SK-N-SH (cell line): ENCODE measurements around the gene C1GALT1. TPM values are rescaled to one million over a fixed set of nuclear protein-coding genes. Genes with fewer than 3 reads are reported as not detected.

Experiments
- CTCF ChIA-PET: fragments of 300-600, 350-600 bp; formaldehyde crosslinking; extraction: SDS; loops from one replicate; lab custom pipeline; 2021; lab: Yijun Ruan, JAX
- POLR2A ChIA-PET: fragments of 350-600 bp; sonication (Branson Sonifier 250); formaldehyde crosslinking; extraction: SDS; loops from one replicate; lab custom pipeline; 2020; ENCODE audit warnings: antibody characterized with exemption, inconsistent platforms; lab: Yijun Ruan, JAX
- DNase-seq: peaks from one replicate; pipeline ENCODE4 v3.0.0; 2012
- H2AFZ ChIP-seq: fragments of 200-600 bp; sonication (generic); 2 replicates; pipeline ENCODE4 v1.8.1; 2016; ENCODE audit warnings: antibody characterized with exemption, mild to moderate bottlenecking, low read depth
- H3F3A ChIP-seq: fragments of 200-600 bp; sonication (generic); replicated peaks from 2 replicates; pipeline ENCODE3; 2016; ENCODE audit warnings: antibody characterized with exemption, mild to moderate bottlenecking; ENCODE audit not compliant: insufficient read depth
- H3K27ac ChIP-seq, 2 experiments: fragments of 200-500 bp in 1 of 2; fragments of 200-600 bp in 1 of 2; sonication (Bioruptor generic) in 1 of 2; sonication (generic), shearing (Covaris generic) in 1 of 2; 2 replicates each; pipeline versions ENCODE4 v1.5.1 to v1.6.1; 2014 to 2016; ENCODE audit warnings: low read depth in 2 of 2, inconsistent platforms in 1 of 2, low read length in 1 of 2, mild to moderate bottlenecking in 1 of 2, mixed read lengths in 1 of 2
- H3K27me3 ChIP-seq: fragments of 200-600 bp; sonication (generic), shearing (Covaris generic); 2 replicates; pipeline ENCODE4 v1.6.1; 2016; ENCODE audit warnings: mixed run types; ENCODE audit not compliant: insufficient read depth
- H3K36me3 ChIP-seq, 2 experiments: fragments of 200-500 bp in 1 of 2; fragments of 200-600 bp in 1 of 2; sonication (Bioruptor generic) in 1 of 2; sonication (generic) in 1 of 2; replicated peaks in 1 of 2; 2 replicates each; pipeline versions ENCODE3 to v1.5.1; 2014 to 2016; ENCODE audit warnings: low read length in 1 of 2, mild to moderate bottlenecking in 1 of 2; ENCODE audit not compliant: insufficient read depth in 2 of 2, control insufficient read depth in 1 of 2
- H3K4me1 ChIP-seq, 2 experiments: fragments of 200-500 bp in 1 of 2; fragments of 200-600 bp in 1 of 2; sonication (Bioruptor generic) in 1 of 2; sonication (generic), shearing (Covaris generic) in 1 of 2; 2 replicates each; pipeline versions ENCODE4 v1.5.1 to v1.6.1; 2014 to 2016; ENCODE audit warnings: low read depth in 1 of 2, low read length in 1 of 2, mixed run types in 1 of 2; ENCODE audit not compliant: insufficient read depth in 2 of 2, control insufficient read depth in 1 of 2
- H3K4me2 ChIP-seq: fragments of 200-600 bp; sonication (generic), shearing (Covaris generic); 2 replicates; pipeline ENCODE4 v1.6.1; 2017; ENCODE audit warnings: mixed run types
- H3K4me3 ChIP-seq, 2 experiments: fragments of 200-500 bp in 1 of 2; fragments of 200-600 bp in 1 of 2; sonication (Bioruptor generic) in 1 of 2; sonication (generic), shearing (Covaris generic) in 1 of 2; 2 replicates each; pipeline versions ENCODE4 v1.5.1 to v1.8.1; 2014 to 2016; ENCODE audit warnings: low read depth in 2 of 2, inconsistent platforms in 1 of 2, low read length in 1 of 2, mild to moderate bottlenecking in 1 of 2, mixed read lengths in 1 of 2, moderate library complexity in 1 of 2
- H3K79me2 ChIP-seq: fragments of 200-600 bp; sonication (generic); 2 replicates; pipeline ENCODE4 v1.8.1; 2017; ENCODE audit warnings: mild to moderate bottlenecking; ENCODE audit not compliant: insufficient read depth
- H3K9ac ChIP-seq: fragments of 200-600 bp; sonication (generic); 2 replicates; pipeline ENCODE4 v1.6.1; 2017; ENCODE audit warnings: mixed run types
- H3K9me2 ChIP-seq: fragments of 200-600 bp; sonication (generic); 2 replicates; pipeline ENCODE4 v1.6.1; 2017; ENCODE audit warnings: mixed run types
- H3K9me3 ChIP-seq: fragments of 200-600 bp; sonication (generic); 2 replicates; pipeline ENCODE4 v1.6.1; 2017; ENCODE audit warnings: mixed run types, mild to moderate bottlenecking, moderate library complexity
- H4K20me1 ChIP-seq: fragments of 200-600 bp; sonication (generic); 2 replicates; pipeline ENCODE4 v1.6.1; 2017; ENCODE audit warnings: mild to moderate bottlenecking, mixed run types; ENCODE audit not compliant: insufficient read depth
- EP300 ChIP-seq, 2 experiments: IDR thresholded peaks; 2 replicates each; pipeline versions ENCODE4 v1.4.0 to v1.6.1; 2012; ENCODE audit warnings: borderline replicate concordance in 1 of 2, low read depth in 1 of 2, low read length in 1 of 2
- GABPA ChIP-seq: IDR thresholded peaks from 2 replicates; pipeline ENCODE4 v1.4.0; 2012; ENCODE audit warnings: low read depth, mild to moderate bottlenecking
- JUND ChIP-seq: IDR thresholded peaks from 2 replicates; pipeline ENCODE4 v1.4.0; 2012
- RFX5 ChIP-seq: IDR thresholded peaks from 2 replicates; pipeline ENCODE4 v1.6.1; 2012; ENCODE audit warnings: mild to moderate bottlenecking, improper control_type of control experiment, low read length
- RXRA ChIP-seq: IDR thresholded peaks from 2 replicates; pipeline ENCODE4 v1.4.0; 2012; ENCODE audit warnings: low read depth, mild to moderate bottlenecking, borderline replicate concordance
- TCF12 ChIP-seq: IDR thresholded peaks from 2 replicates; pipeline ENCODE4 v1.4.0; 2012
- TEAD4 ChIP-seq: IDR thresholded peaks from 2 replicates; pipeline ENCODE4 v1.4.0; 2012; ENCODE audit warnings: mild to moderate bottlenecking, borderline replicate concordance; ENCODE audit not compliant: insufficient read depth
- WGBS: methylation state at CpG from one replicate; pipeline ENCODE4 v1.1.6; 2017; ENCODE audit warnings: low lambda C conversion rate; 5-methylcytosine and 5-hydroxymethylcytosine counted together
- polyA plus RNA-seq, 3 experiments: library from polyadenylated mRNA; depleted of rRNA; stranded (reverse); fragments of >200 nt; gene quantifications; 2 replicates each; pipeline ENCODE4 v1.2.3, GENCODE V29; 2012
- TF ChIP-seq, protein P1 (sequence below): IDR thresholded peaks from 2 replicates; pipeline ENCODE4; 2012
- TF ChIP-seq, protein P2 (sequence below): IDR thresholded peaks from 2 replicates; pipeline ENCODE4 v1.4.0; 2012; ENCODE audit warnings: low read depth, borderline replicate concordance
- TF ChIP-seq, protein P3 (sequence below): fragments of 150-350 bp; IDR thresholded peaks from 2 replicates; pipeline ENCODE4 v1.6.1; 2017; ENCODE audit warnings: antibody characterized with exemption, low read length, low read depth, borderline replicate concordance

The C1GALT1 gene
- polyA plus RNA-seq, 1 of the 3 experiments (the other 2 are of a cell fraction), result 15.2 TPM

DNA sequence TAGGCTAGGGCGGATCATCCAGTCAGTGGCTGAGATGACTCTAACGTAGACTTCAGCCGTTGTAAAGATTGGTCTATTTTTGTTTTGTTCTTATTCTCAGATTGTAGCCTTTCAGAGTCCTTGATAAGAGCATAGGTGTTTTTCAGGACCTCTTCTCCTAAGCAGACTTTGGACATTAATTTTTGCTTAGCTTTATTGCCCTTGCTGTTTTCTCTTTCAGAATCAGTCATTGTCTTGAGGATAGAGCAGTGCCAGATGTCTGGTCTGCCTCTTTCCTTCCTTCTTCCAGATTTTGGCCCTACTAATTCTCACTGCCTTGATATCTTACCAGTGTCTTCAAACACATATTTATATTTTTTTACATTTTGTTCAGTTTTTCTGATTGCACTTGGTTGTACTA lies 49.5 kb downstream of the C1GALT1 start:
- Histone ChIP-seq H3K4me2 (no peak overlapping the region), H2AFZ (no peak overlapping the region), H3F3A (no peaks in the 10 kb centered on the region), H3K9ac (no peak overlapping the region), H3K79me2 (peaks cover 7% of the 10 kb centered on the region; the same call in 1 of the 2 replicates), H3K9me3 (0 out of 2 replicates have a peak, but pooled peaks cover 6% of the 10 kb centered on the region), H3K9me2 (no peaks in the 10 kb centered on the region), H4K20me1 (no peaks in the 10 kb centered on the region), H3K27me3 (no peaks in the 10 kb centered on the region), H3K27ac (no peak overlapping the region), H3K4me1 (no peaks in the 10 kb centered on the region), H3K4me3 (no peak overlapping the region), H3K36me3 (peaks cover 7 to 10% of the 10 kb centered on the region in 2 experiments)
- POLR2A ChIA-PET, result no interaction called here
- TF ChIP-seq, protein P1, sequence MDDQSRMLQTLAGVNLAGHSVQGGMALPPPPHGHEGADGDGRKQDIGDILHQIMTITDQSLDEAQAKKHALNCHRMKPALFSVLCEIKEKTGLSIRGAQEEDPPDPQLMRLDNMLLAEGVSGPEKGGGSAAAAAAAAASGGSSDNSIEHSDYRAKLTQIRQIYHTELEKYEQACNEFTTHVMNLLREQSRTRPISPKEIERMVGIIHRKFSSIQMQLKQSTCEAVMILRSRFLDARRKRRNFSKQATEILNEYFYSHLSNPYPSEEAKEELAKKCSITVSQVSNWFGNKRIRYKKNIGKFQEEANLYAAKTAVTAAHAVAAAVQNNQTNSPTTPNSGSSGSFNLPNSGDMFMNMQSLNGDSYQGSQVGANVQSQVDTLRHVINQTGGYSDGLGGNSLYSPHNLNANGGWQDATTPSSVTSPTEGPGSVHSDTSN, result no peak
- no peak for TF ChIP-seq RFX5
- TF ChIP-seq EP300 (IDR thresholded peaks at IDR 0.05; ENCODE audit: borderline replicate concordance in 1 of 2, low read depth in 1 of 2, low read length in 1 of 2), result no peak
- TF ChIP-seq TCF12, result no peak
- TF ChIP-seq, protein P2, sequence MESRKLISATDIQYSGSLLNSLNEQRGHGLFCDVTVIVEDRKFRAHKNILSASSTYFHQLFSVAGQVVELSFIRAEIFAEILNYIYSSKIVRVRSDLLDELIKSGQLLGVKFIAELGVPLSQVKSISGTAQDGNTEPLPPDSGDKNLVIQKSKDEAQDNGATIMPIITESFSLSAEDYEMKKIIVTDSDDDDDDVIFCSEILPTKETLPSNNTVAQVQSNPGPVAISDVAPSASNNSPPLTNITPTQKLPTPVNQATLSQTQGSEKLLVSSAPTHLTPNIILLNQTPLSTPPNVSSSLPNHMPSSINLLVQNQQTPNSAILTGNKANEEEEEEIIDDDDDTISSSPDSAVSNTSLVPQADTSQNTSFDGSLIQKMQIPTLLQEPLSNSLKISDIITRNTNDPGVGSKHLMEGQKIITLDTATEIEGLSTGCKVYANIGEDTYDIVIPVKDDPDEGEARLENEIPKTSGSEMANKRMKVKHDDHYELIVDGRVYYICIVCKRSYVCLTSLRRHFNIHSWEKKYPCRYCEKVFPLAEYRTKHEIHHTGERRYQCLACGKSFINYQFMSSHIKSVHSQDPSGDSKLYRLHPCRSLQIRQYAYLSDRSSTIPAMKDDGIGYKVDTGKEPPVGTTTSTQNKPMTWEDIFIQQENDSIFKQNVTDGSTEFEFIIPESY, result no peak
- no peak for TF ChIP-seq TEAD4
- 83% methylated on average over 3 of the region's 3 CpGs for WGBS
- no peak for DNase-seq
- CTCF ChIA-PET, result interaction anchor here (0.8 to 1.2 kb wide), 2 partner anchors 11 to 17 kb away, joined by 3 read pairs; no protein-coding TSS in a partner anchor

DNA sequence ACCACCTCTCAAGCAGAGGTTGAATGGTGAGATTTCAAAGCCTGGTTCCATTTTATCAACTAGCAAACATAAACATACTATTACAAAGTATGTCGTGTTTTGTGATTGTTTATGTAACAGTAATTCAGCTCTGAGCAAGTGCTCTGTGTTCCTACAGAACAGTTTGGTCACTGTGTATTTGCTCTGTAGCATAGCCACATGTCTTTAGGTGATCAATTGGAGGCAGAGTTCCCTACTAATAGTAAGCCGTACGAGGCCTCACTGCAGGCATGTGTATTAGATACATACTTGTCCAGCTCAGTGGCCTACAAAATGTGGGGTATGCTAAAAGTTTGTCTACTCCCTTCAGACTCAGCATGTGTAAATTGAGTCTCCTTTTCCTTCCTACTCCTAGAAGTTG lies 53.0 kb downstream of the C1GALT1 start:
- no peak for DNase-seq
- WGBS, result 95% methylated on average over 3 of the region's 3 CpGs
- Histone ChIP-seq H3K27ac (no peak overlapping the region), H3K9ac (no peak overlapping the region), H4K20me1 (no peaks in the 10 kb centered on the region), H3K9me2 (no peaks in the 10 kb centered on the region), H3K4me1 (no peaks in the 10 kb centered on the region), H3F3A (no peaks in the 10 kb centered on the region), H3K36me3 (peaks cover 26 to 40% of the 10 kb centered on the region in 2 experiments), H3K4me3 (no peak overlapping the region), H3K4me2 (no peak overlapping the region), H3K9me3 (0 out of 2 replicates have a peak, but pooled peaks cover 6% of the 10 kb centered on the region), H3K27me3 (no peaks in the 10 kb centered on the region), H3K79me2 (peaks cover 7% of the 10 kb centered on the region; the same call in 1 of the 2 replicates), H2AFZ (no peak overlapping the region)
- ChIA-PET CTCF (interaction anchor here (1.0 kb wide), 1 partner anchor 26 kb away, joined by 4 read pairs; no protein-coding TSS in a partner anchor), POLR2A (no interaction called here)
- TF ChIP-seq, protein P3, sequence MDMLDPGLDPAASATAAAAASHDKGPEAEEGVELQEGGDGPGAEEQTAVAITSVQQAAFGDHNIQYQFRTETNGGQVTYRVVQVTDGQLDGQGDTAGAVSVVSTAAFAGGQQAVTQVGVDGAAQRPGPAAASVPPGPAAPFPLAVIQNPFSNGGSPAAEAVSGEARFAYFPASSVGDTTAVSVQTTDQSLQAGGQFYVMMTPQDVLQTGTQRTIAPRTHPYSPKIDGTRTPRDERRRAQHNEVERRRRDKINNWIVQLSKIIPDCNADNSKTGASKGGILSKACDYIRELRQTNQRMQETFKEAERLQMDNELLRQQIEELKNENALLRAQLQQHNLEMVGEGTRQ, result no peak
- TF ChIP-seq RXRA (no peak), GABPA (no peak), JUND (no peak)
